ENCODE results near the gene FNDC3B.
A peak's percentile ranks its signal among the peaks of the same experiment; 100 is the strongest.

The FNDC3B gene

GRCh38 chr3:172281884-172282283, 242.5 kb downstream of the FNDC3B start:
- no peak for TF ChIP-seq CTCF (IDR thresholded peaks at IDR 0.05; ENCODE audit: low read length, missing control alignments)
- DNase-seq (ENCODE audit: low read depth): no peak
- no peak overlapping the region for H3K4me3 ChIP-seq (replicated peaks; ENCODE audit: low read depth, low read length)

GRCh38 chr3:172282850-172283249, 243.5 kb downstream of the FNDC3B start:
- no peak for TF ChIP-seq CTCF (IDR thresholded peaks at IDR 0.05; ENCODE audit: low read length, missing control alignments)
- H3K4me3 ChIP-seq (replicated peaks; ENCODE audit: low read depth, low read length): no peak overlapping the region
- no peak for DNase-seq (ENCODE audit: low read depth)

GRCh38 chr3:172283841-172284357, 244.5 kb downstream of the FNDC3B start:
- no peak for TF ChIP-seq CTCF (IDR thresholded peaks at IDR 0.05; ENCODE audit: low read length, missing control alignments)
- no peak for DNase-seq (ENCODE audit: low read depth)
- H3K4me3 ChIP-seq (replicated peaks; ENCODE audit: low read depth, low read length): no peak overlapping the region

- peak; percentile 37 for DNase-seq (ENCODE audit: low read depth)
- no peak for TF ChIP-seq CTCF (IDR thresholded peaks at IDR 0.05; ENCODE audit: low read length, missing control alignments)
- H3K4me3 ChIP-seq (replicated peaks; ENCODE audit: low read depth, low read length): no peak overlapping the region
Observed at GRCh38 chr3:172285844-172286243, 246.5 kb downstream of the FNDC3B start.

GRCh38 chr3:172286548-172287148, 247.3 kb downstream of the FNDC3B start:
- TF ChIP-seq CTCF (IDR thresholded peaks at IDR 0.05; ENCODE audit: low read length, missing control alignments): no peak
- DNase-seq (ENCODE audit: low read depth): no peak
- no peak overlapping the region for H3K4me3 ChIP-seq (replicated peaks; ENCODE audit: low read depth, low read length)

- H3K4me3 ChIP-seq (replicated peaks; ENCODE audit: low read depth, low read length): no peak overlapping the region
- TF ChIP-seq CTCF (IDR thresholded peaks at IDR 0.05; ENCODE audit: low read length, missing control alignments): no peak
- no peak for DNase-seq (ENCODE audit: low read depth)
Observed at GRCh38 chr3:172287937-172288477, 248.6 kb downstream of the FNDC3B start.

- H3K4me3 ChIP-seq (replicated peaks; ENCODE audit: low read depth, low read length): no peak overlapping the region
- no peak for DNase-seq (ENCODE audit: low read depth)
- no peak for TF ChIP-seq CTCF (IDR thresholded peaks at IDR 0.05; ENCODE audit: low read length, missing control alignments)
Observed at GRCh38 chr3:172288651-172289050, 249.3 kb downstream of the FNDC3B start.
